ENCODE results near the gene SLC47A1. TPM values are rescaled to one million over a fixed set of nuclear protein-coding genes. Genes with fewer than 3 reads are reported as not detected.

SLC47A1 gene
- total RNA-seq, 1 donor from 2014 or later, result 13.4 TPM

- Histone ChIP-seq H3K4me1 (peaks cover 3% of the 10 kb centered on the region), H3K27me3 (no peaks in the 10 kb centered on the region), H3K4me3 (no peak overlapping the region), H3K9me3 (no peaks in the 10 kb centered on the region), H3K27ac (peak overlapping the region; percentile 30), H3K36me3 (no peaks in the 10 kb centered on the region)
- intact Hi-C loops (cut with DNase I), result no loop called here
- TF ChIP-seq CTCF (IDR thresholded peaks at IDR 0.05), result peak; percentile 26
- DNase-seq (peak; percentile 73), ATAC-seq (peak; percentile 85)
Observed at GRCh38 chr17:19546289-19547065, 12.8 kb downstream of the SLC47A1 start.

DNA sequence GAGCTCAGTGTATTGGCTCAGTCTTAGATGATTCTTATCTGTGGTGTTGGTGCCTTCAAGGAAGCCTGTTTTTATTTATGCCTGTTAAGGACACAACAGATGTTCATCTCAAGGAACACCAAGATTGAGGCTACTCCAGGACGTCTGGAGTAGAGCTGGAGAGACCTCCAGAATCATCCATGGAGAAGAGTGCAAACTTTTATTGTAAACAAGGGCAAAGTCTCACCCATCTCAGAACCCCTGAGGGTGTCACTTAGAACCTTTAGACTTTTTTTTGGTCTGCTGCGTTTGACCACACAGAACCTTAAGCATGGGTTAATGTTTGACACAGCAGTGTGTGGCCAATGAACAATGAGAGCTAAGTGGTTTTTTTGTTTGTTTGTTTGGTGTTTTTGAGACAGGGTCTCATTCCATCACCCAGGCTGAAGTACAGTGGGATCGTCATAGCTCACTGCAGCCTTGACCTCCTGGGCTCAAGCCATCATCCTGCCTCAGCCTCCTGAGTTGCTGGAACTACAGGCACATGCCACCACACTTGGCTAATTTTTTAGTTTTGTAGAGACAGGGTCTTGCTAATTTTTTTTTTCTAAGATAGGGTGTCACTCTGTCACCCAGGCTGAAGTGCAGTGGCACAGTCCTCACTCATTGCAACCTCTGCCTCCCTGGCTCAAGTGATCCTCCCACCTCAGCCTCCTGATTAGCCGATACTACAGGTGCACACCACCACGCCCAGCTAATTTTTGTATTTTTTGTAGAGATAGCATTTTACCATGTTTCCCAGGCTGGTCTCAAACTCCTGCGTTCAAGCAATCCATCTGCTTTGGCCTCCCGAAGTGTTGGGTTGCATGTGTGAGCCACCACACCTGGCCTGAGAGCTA lies 16.3 kb downstream of the SLC47A1 start:
- intact Hi-C loops (cut with DNase I), result no loop called here
- Histone ChIP-seq H3K36me3 (no peaks in the 10 kb centered on the region), H3K27ac (no peak overlapping the region), H3K27me3 (no peaks in the 10 kb centered on the region), H3K4me1 (peaks cover 3% of the 10 kb centered on the region), H3K4me3 (no peak overlapping the region), H3K9me3 (no peaks in the 10 kb centered on the region)
- ATAC-seq (no peak), DNase-seq (no peak)
- no peak for TF ChIP-seq CTCF (IDR thresholded peaks at IDR 0.05)

DNA sequence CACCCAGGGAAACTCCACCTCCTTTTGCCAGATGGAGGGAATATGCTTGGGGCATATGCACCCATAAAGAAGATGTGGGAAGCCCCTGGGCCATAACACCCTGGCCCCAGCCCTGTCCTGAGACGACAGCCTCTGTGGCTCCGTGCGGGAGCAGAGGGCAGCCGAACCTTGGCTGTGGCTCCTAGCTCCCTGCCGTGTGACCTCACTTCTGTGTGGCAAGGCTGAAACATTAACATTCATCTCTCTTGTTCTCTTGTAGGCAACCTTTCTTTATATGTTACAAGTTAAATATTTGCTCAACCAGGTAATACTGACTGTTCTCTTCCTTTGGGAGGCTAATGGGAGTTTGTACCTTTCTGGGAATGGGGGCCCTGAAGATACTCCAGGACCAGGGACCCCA lies 17.5 kb downstream of the SLC47A1 start:
- no peaks in the 10 kb centered on the region for H3K36me3 ChIP-seq
- ATAC-seq (peak; percentile 11), DNase-seq (no peak)
- H3K4me3 ChIP-seq, result no peak overlapping the region
- peaks cover 3% of the 10 kb centered on the region for H3K4me1 ChIP-seq
- no peaks in the 10 kb centered on the region for H3K9me3 ChIP-seq
- no peaks in the 10 kb centered on the region for H3K27me3 ChIP-seq
- intact Hi-C loops (cut with DNase I), result no loop called here
- no peak overlapping the region for H3K27ac ChIP-seq
- no peak for TF ChIP-seq CTCF (IDR thresholded peaks at IDR 0.05)

DNA sequence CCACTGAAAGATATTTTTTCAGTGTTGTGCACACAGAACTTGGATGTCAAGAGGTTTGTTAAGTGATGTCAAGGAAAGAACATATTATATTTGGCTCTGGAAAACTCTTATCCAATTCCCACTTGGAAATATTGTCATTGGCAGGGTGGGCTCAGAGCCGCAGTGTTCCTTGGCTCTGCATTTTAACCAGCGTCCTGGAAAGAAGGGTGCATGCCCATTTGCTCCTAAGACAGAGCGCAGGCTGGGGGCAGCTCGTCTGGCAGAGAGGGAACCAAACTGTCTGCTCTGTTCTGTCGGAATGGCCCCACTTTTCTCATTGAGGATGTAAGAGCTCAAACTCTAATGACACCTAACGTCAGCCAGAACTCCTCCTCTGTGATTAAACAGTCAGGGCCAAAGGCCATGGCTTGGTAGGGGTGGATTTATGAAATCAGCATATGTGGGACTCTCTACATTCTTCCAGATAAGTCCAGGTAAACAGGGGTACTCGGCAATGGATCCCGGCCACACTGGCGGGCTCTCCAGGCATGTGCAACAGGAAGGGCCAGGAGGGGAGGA lies 18.0 kb downstream of the SLC47A1 start:
- TF ChIP-seq CTCF (IDR thresholded peaks at IDR 0.05), result no peak
- H3K36me3 ChIP-seq, result no peaks in the 10 kb centered on the region
- H3K27ac ChIP-seq, result no peak overlapping the region
- H3K4me3 ChIP-seq, result no peak overlapping the region
- H3K4me1 ChIP-seq, result no peaks in the 10 kb centered on the region
- intact Hi-C loops (cut with DNase I), result no loop called here
- H3K9me3 ChIP-seq, result no peaks in the 10 kb centered on the region
- no peak for DNase-seq
- no peaks in the 10 kb centered on the region for H3K27me3 ChIP-seq
- no peak for ATAC-seq

GRCh38 chr17:19553036-19553435 lies 19.4 kb downstream of the SLC47A1 start:
- Histone ChIP-seq H3K27me3 (no peaks in the 10 kb centered on the region), H3K36me3 (no peaks in the 10 kb centered on the region)
- intact Hi-C loops (cut with DNase I), result no loop called here

More at GRCh38 chr17:19553036-19553435, 19.4 kb downstream of the SLC47A1 start:
- no peak for DNase-seq
- no peak for ATAC-seq
- H3K4me1 ChIP-seq, result no peaks in the 10 kb centered on the region
- TF ChIP-seq CTCF (IDR thresholded peaks at IDR 0.05), result no peak
- H3K9me3 ChIP-seq, result no peaks in the 10 kb centered on the region
- no peak overlapping the region for H3K27ac ChIP-seq
- H3K4me3 ChIP-seq, result no peak overlapping the region

Data from upper lobe of right lung (tissue), 1 donor.